VCaP (cell line): Measurements from ENCODE around the gene ADAMTS8.
"Not testable (repeated sequence)": the region's sequence is repeated elsewhere in the genome, so short reads cannot be mapped to it uniquely, and the experiment has no call there.

Experiments used
- H3K27ac ChIP-seq: fragments of 450-650 bp; 2 replicates; pipeline ENCODE4 v1.5.1; 2017
- CTCF ChIP-seq: fragments of 450-650 bp; conservative IDR thresholded peaks from 2 replicates; pipeline ENCODE4 v1.5.1; 2017; ENCODE audit warnings: mild to moderate bottlenecking, moderate library complexity

The ADAMTS8 gene

GRCh38 chr11:130442737-130443136 lies 14.3 kb upstream of the ADAMTS8 start:
- no peak for TF ChIP-seq CTCF
- no peak overlapping the region for H3K27ac ChIP-seq

GRCh38 chr11:130441719-130442118 lies 13.3 kb upstream of the ADAMTS8 start:
- TF ChIP-seq CTCF, result no peak

GRCh38 chr11:130439876-130440275 lies 11.5 kb upstream of the ADAMTS8 start:
- H3K27ac ChIP-seq, result no peak overlapping the region
- TF ChIP-seq CTCF, result no peak

More at GRCh38 chr11:130441719-130442118, 13.3 kb upstream of the ADAMTS8 start:
- no peak overlapping the region for H3K27ac ChIP-seq

- no peak overlapping the region for H3K27ac ChIP-seq
- TF ChIP-seq CTCF, result no peak
Observed at GRCh38 chr11:130439160-130439519, 10.7 kb upstream of the ADAMTS8 start.

- H3K27ac ChIP-seq, result not testable (repeated sequence)
Observed at GRCh38 chr11:130438401-130439159, 10.2 kb upstream of the ADAMTS8 start.

- no peak overlapping the region for H3K27ac ChIP-seq
- TF ChIP-seq CTCF, result no peak
Observed at GRCh38 chr11:130437848-130438247, 9.4 kb upstream of the ADAMTS8 start.

GRCh38 chr11:130436171-130436570 lies 7.8 kb upstream of the ADAMTS8 start:
- no peak for TF ChIP-seq CTCF
- no peak overlapping the region for H3K27ac ChIP-seq

- no peak overlapping the region for H3K27ac ChIP-seq
- no peak for TF ChIP-seq CTCF
Observed at GRCh38 chr11:130435671-130436070, 7.3 kb upstream of the ADAMTS8 start.
